Mesothelial cell of epicardium (in vitro differentiated cells): ENCODE data around the gene MCU. TPM values are rescaled to one million over a fixed set of nuclear protein-coding genes. Genes with fewer than 3 reads are reported as not detected.
"Not testable (repeated sequence)": the region's sequence is repeated elsewhere in the genome, so short reads cannot be mapped to it uniquely, and the experiment has no call there.

Source experiments
- DNase-seq, 2 experiments: peaks; one replicate each; pipeline ENCODE4 v3.0.0; 2021; ENCODE audit warnings: low spot score in 2 of 2; ENCODE audit not compliant: unreplicated experiment in 2 of 2
- H3K27ac Mint-ChIP-seq: 2 replicates; pipeline ENCODE4 v1.8.0; 2021; ENCODE audit warnings: mixed read lengths
- H3K27me3 Mint-ChIP-seq: 2 replicates; pipeline ENCODE4 v1.8.0; 2021; ENCODE audit warnings: low read depth, mixed read lengths
- H3K36me3 Mint-ChIP-seq: 2 replicates; pipeline ENCODE4 v1.8.0; 2021; ENCODE audit warnings: mixed read lengths
- H3K4me1 Mint-ChIP-seq: 2 replicates; pipeline ENCODE4 v1.8.0; 2021; ENCODE audit warnings: mixed read lengths
- H3K4me3 Mint-ChIP-seq: 2 replicates; pipeline ENCODE4 v1.8.0; 2021; ENCODE audit warnings: mild to moderate bottlenecking, moderate library complexity, mixed read lengths
- H3K9me3 Mint-ChIP-seq: 2 replicates; pipeline ENCODE4 v1.8.0; 2021; ENCODE audit warnings: mixed read lengths
- total RNA-seq: library from RNA; stranded (reverse); gene quantifications from 3 replicates; pipeline ENCODE4 v1.2.1, GENCODE V29; 2021
- TF ChIP-seq, protein P1 (sequence below): fragments of 200-600 bp; sonication (generic); IDR thresholded peaks from one replicate; pipeline ENCODE4 v1.5.0; 2021; ENCODE audit warnings: antibody characterized with exemption; ENCODE audit not compliant: unreplicated experiment

MCU gene
- total RNA-seq, 1 donor from 2014 or later = 44.6 TPM

DNA sequence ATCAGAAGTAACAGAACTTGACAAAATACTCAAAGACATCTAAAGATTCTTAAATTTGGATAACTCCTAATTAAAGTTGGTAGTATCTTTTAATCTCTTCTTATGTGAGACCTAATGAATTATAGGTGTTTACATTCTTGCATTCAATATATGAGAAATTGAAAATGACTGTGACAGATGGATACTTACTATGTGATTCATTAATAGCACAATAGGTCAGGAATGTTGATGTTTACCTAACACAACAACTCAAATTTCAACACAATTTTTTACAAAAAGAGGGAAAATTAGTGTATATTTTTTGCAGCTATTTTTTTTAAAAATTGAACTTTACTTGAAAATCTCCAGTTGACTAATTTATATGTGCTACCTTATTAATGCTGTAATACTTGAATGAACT, 31.7 kb upstream of the MCU start:
- Mint-ChIP-seq H3K4me3 (no peak overlapping the region), H3K27me3 (no peaks in the 10 kb centered on the region), H3K9me3 (peaks cover 4% of the 10 kb centered on the region), H3K4me1 (peaks cover 6% of the 10 kb centered on the region), H3K27ac (no peak overlapping the region), H3K36me3 (no peaks in the 10 kb centered on the region)
- TF ChIP-seq, protein P1, sequence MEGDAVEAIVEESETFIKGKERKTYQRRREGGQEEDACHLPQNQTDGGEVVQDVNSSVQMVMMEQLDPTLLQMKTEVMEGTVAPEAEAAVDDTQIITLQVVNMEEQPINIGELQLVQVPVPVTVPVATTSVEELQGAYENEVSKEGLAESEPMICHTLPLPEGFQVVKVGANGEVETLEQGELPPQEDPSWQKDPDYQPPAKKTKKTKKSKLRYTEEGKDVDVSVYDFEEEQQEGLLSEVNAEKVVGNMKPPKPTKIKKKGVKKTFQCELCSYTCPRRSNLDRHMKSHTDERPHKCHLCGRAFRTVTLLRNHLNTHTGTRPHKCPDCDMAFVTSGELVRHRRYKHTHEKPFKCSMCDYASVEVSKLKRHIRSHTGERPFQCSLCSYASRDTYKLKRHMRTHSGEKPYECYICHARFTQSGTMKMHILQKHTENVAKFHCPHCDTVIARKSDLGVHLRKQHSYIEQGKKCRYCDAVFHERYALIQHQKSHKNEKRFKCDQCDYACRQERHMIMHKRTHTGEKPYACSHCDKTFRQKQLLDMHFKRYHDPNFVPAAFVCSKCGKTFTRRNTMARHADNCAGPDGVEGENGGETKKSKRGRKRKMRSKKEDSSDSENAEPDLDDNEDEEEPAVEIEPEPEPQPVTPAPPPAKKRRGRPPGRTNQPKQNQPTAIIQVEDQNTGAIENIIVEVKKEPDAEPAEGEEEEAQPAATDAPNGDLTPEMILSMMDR = no peak
- no peak for DNase-seq

DNA sequence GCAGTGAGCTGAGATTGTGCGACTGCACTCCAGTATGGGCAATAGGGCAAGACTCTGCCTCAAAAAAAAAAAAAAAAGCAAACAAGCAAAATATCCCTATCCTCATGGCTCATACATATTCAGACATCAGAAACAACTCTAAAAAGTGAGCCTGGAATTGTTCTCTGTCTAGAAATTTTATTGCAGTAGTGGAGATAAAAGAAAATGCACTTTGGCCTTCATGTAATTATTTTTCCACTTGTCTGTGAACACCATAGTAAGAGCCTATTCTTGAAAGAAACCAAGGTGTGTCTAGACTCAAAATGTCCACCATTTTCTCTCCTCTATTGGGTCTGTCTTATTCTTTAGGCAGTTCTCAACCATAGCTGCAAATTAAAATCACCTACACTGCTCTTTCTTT, 30.5 kb upstream of the MCU start:
- peaks cover 6% of the 10 kb centered on the region for H3K4me1 Mint-ChIP-seq
- TF ChIP-seq, protein P1 = no peak
- H3K27ac Mint-ChIP-seq = no peak overlapping the region
- no peaks in the 10 kb centered on the region for H3K36me3 Mint-ChIP-seq
- H3K9me3 Mint-ChIP-seq = peaks cover 4% of the 10 kb centered on the region
- H3K27me3 Mint-ChIP-seq = no peaks in the 10 kb centered on the region
- DNase-seq = no peak
- H3K4me3 Mint-ChIP-seq = no peak overlapping the region

DNA sequence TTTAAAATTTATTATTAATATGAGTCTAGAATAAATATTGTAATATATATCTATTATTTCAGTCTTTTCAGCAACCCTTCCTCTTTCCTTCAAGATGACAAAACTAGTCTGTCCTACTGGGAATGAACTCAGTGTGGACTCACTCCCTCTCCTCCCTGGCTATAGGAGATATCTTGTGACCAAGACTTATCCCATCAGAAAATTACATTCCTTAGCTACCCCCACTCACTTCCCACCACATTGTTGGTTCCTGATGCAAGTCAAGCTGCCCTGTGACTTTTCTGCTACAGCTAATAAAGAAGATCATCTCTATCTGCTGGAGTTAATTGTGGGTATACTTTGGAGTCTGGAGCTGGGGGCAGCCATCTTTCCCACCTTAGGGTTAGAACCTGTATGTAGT, 28.0 kb upstream of the MCU start:
- H3K27me3 Mint-ChIP-seq = no peaks in the 10 kb centered on the region
- no peaks in the 10 kb centered on the region for H3K36me3 Mint-ChIP-seq
- H3K4me3 Mint-ChIP-seq = no peak overlapping the region
- TF ChIP-seq, protein P1 = no peak
- H3K4me1 Mint-ChIP-seq = peaks cover 6% of the 10 kb centered on the region
- DNase-seq = no peak
- peaks cover 4% of the 10 kb centered on the region for H3K9me3 Mint-ChIP-seq
- H3K27ac Mint-ChIP-seq = peak overlapping the region; percentile 70

DNA sequence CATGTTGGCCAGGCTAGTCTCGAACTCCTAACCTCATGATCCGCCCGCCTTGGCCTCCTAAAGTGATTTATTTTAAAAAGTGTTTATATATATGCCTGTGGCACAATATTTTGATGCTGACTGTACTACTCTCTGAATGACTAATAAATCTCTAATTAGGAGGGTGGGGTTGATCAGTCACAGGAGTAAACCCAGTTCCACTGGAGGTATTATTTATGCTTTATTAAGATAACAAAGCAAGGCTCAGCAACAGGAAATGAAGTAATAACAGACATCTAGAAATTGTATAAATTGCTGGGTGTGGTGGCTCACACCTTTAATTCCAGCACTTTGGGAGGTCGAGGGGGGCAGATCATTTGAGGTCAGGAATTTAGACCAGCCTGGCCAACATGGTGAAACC, 26.0 kb upstream of the MCU start:
- Mint-ChIP-seq H3K4me1 (peaks cover 6% of the 10 kb centered on the region), H3K27me3 (no peaks in the 10 kb centered on the region), H3K27ac (no peak overlapping the region), H3K4me3 (no peak overlapping the region), H3K36me3 (no peaks in the 10 kb centered on the region), H3K9me3 (no peaks in the 10 kb centered on the region)
- TF ChIP-seq, protein P1 = no peak
- no peak for DNase-seq

DNA sequence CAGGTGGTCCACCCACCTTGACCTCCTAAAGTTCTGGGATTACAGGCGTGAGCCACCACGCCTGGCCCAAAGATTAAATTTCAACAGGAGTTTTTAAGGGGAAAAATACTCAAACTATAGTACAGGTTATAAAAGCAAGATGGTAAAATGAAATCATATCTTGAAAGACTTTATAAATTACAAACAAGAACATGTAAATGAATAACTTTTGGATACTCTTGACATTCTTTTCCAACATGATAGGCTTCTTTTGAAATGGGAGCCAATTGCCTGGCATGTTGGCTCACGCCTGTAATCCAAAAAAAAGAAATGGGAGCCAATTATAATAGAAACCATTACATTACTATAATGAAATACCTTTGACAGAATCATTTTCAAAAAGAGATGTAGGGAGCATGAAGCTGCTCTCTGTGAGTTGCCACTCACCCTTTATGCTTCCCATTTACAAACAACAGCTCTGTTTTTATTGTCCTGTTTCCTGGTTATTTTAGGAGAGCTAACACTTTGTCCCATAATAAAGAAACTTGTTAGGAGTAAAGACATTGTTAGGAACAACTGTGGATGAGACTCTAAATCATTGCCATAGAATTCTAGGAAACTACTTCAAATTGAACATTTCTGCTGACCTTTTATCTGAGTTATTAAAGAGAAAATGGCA, 24.6 kb upstream of the MCU start:
- TF ChIP-seq, protein P1 = no peak
- no peaks in the 10 kb centered on the region for H3K27me3 Mint-ChIP-seq
- H3K4me1 Mint-ChIP-seq = peaks cover 6% of the 10 kb centered on the region
- no peak overlapping the region for H3K4me3 Mint-ChIP-seq
- DNase-seq = no peak
- H3K36me3 Mint-ChIP-seq = no peaks in the 10 kb centered on the region
- no peaks in the 10 kb centered on the region for H3K9me3 Mint-ChIP-seq
- H3K27ac Mint-ChIP-seq = no peak overlapping the region

DNA sequence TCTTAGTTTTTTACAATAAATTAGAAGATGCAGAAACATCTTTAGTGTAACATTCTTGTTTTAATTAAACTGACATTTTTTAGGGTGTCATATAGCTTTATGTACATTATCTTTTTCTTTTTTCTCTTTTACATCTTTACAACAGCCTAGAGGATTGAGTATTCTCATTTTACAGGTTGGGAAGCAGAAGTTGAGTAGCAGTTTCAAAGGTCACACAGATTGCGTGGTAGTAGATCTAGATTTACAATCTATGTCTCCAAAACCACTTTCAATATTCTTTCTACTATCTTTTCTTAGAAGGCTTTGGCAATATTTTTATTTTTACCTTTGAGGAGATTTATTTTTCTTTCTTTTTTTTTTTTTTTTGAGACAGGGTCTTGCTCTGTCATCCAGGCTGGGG, 18.7 kb upstream of the MCU start:
- Mint-ChIP-seq H3K27me3 (no peaks in the 10 kb centered on the region), H3K4me3 (no peak overlapping the region), H3K36me3 (no peaks in the 10 kb centered on the region), H3K4me1 (peaks cover 11% of the 10 kb centered on the region), H3K27ac (no peak overlapping the region), H3K9me3 (peaks cover 5% of the 10 kb centered on the region)
- TF ChIP-seq, protein P1 = no peak
- DNase-seq = no peak

DNA sequence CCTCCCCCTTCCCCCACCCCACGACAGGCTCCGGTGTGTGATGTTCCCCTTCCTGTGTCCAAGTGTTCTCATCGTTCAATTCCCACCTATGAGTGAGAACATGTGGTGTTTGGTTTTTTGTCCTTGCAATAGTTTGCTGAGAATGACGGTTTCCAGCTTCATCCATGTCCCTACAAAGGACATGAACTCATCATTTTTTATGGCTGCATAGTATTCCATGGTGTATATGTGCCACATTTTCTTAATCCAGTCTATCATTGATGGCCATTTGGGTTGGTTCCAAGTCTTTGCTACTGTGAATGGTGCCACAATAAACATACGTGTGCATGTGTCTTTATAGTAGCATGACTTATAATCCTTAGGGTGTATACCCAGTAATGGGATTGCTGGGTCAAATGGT, 17.8 kb upstream of the MCU start:
- H3K27me3 Mint-ChIP-seq, DNase-seq, H3K4me3 Mint-ChIP-seq, H3K36me3 Mint-ChIP-seq, H3K9me3 Mint-ChIP-seq, H3K27ac Mint-ChIP-seq: not testable (repeated sequence)
- peaks cover 11% of the 10 kb centered on the region for H3K4me1 Mint-ChIP-seq
